ENCODE results near the gene TP63.

Gene TP63

GRCh38 chr3:189780546-189781270, 149.5 kb downstream of the TP63 start:
- no peak for DNase-seq (ENCODE audit: low read depth)
- no peak for TF ChIP-seq CTCF (IDR thresholded peaks at IDR 0.05; ENCODE audit: control insufficient read depth, insufficient read depth, low read depth, low read length, missing control alignments)
- H3K4me3 ChIP-seq (ENCODE audit: control insufficient read depth, low read depth, low read length), result no peak overlapping the region

- H3K4me3 ChIP-seq (ENCODE audit: control insufficient read depth, low read depth, low read length), result no peak overlapping the region
- DNase-seq (ENCODE audit: low read depth), result no peak
- no peak for TF ChIP-seq CTCF (IDR thresholded peaks at IDR 0.05; ENCODE audit: control insufficient read depth, insufficient read depth, low read depth, low read length, missing control alignments)
Measured at GRCh38 chr3:189781415-189781814, 150.2 kb downstream of the TP63 start.

- no peak for DNase-seq (ENCODE audit: low read depth)
- TF ChIP-seq CTCF (IDR thresholded peaks at IDR 0.05; ENCODE audit: control insufficient read depth, insufficient read depth, low read depth, low read length, missing control alignments), result no peak
- no peak overlapping the region for H3K4me3 ChIP-seq (ENCODE audit: control insufficient read depth, low read depth, low read length)
Measured at GRCh38 chr3:189786479-189787064, 155.4 kb downstream of the TP63 start.

GRCh38 chr3:189787191-189787590, 156.0 kb downstream of the TP63 start:
- TF ChIP-seq CTCF (IDR thresholded peaks at IDR 0.05; ENCODE audit: control insufficient read depth, insufficient read depth, low read depth, low read length, missing control alignments), result no peak
- no peak overlapping the region for H3K4me3 ChIP-seq (ENCODE audit: control insufficient read depth, low read depth, low read length)
- DNase-seq (ENCODE audit: low read depth), result no peak

- no peak for DNase-seq (ENCODE audit: low read depth)
Measured at GRCh38 chr3:189787632-189788031, 156.4 kb downstream of the TP63 start.

GRCh38 chr3:189789432-189789831, 158.2 kb downstream of the TP63 start:
- TF ChIP-seq CTCF (IDR thresholded peaks at IDR 0.05; ENCODE audit: control insufficient read depth, insufficient read depth, low read depth, low read length, missing control alignments), result no peak
- no peak overlapping the region for H3K4me3 ChIP-seq (ENCODE audit: control insufficient read depth, low read depth, low read length)
- DNase-seq (ENCODE audit: low read depth), result no peak

More at GRCh38 chr3:189787632-189788031, 156.4 kb downstream of the TP63 start:
- no peak for TF ChIP-seq CTCF (IDR thresholded peaks at IDR 0.05; ENCODE audit: control insufficient read depth, insufficient read depth, low read depth, low read length, missing control alignments)
- no peak overlapping the region for H3K4me3 ChIP-seq (ENCODE audit: control insufficient read depth, low read depth, low read length)
